ENCODE measurements around the gene CARM1. TPM values are rescaled to one million over a fixed set of nuclear protein-coding genes. Genes with fewer than 3 reads are reported as not detected.

Gene CARM1
- polyA plus RNA-seq, 1 donor from 2014 or later = 22.3 TPM

- H3K27ac ChIP-seq (ENCODE audit: low read length) = no peak overlapping the region
- H4K20me1 ChIP-seq (ENCODE audit: insufficient read depth) = no peaks in the 10 kb centered on the region
- no peaks in the 10 kb centered on the region for H3K79me2 ChIP-seq (replicated peaks; ENCODE audit: insufficient read depth, low read length)
- H3F3A ChIP-seq (ENCODE audit: insufficient read depth, low read length, poor library complexity, severe bottlenecking) = no peaks in the 10 kb centered on the region
- no peak overlapping the region for H3K4me3 ChIP-seq (ENCODE audit: low read length)
- H3K36me3 ChIP-seq (ENCODE audit: insufficient read depth, low read length) = no peaks in the 10 kb centered on the region
- TF ChIP-seq SMC3 (conservative IDR thresholded peaks at IDR 0.05; ENCODE audit: poor library complexity) (no peak), RAD21 (conservative IDR thresholded peaks at IDR 0.05) (no peak), EP300 (conservative IDR thresholded peaks at IDR 0.05; ENCODE audit: poor library complexity, severe bottlenecking) (no peak), TAF1 (IDR thresholded peaks at IDR 0.05; ENCODE audit: low read depth) (no peak), POLR2AphosphoS5 (IDR thresholded peaks at IDR 0.05) (no peak), REST (IDR thresholded peaks at IDR 0.05; ENCODE audit: borderline replicate concordance) (no peak), MXI1 (conservative IDR thresholded peaks at IDR 0.05; ENCODE audit: poor library complexity, severe bottlenecking) (no peak), CTCF (IDR thresholded peaks at IDR 0.05; ENCODE audit: poor library complexity, severe bottlenecking) (no peak)
- H2AFZ ChIP-seq (ENCODE audit: low read depth, low read length) = no peak overlapping the region
- no peaks in the 10 kb centered on the region for H3K27me3 ChIP-seq (ENCODE audit: insufficient read depth, low read depth, low read length)
- no peaks in the 10 kb centered on the region for H3K9me2 ChIP-seq (ENCODE audit: insufficient read depth, low read length)
- no peak overlapping the region for H3K4me2 ChIP-seq (ENCODE audit: low read length)
- H3K9ac ChIP-seq (ENCODE audit: low read length) = no peak overlapping the region
- no peaks in the 10 kb centered on the region for H3K9me3 ChIP-seq (ENCODE audit: low read length)
Measured at GRCh38 chr19:10945264-10945663, 73.9 kb downstream of the CARM1 start.

DNA sequence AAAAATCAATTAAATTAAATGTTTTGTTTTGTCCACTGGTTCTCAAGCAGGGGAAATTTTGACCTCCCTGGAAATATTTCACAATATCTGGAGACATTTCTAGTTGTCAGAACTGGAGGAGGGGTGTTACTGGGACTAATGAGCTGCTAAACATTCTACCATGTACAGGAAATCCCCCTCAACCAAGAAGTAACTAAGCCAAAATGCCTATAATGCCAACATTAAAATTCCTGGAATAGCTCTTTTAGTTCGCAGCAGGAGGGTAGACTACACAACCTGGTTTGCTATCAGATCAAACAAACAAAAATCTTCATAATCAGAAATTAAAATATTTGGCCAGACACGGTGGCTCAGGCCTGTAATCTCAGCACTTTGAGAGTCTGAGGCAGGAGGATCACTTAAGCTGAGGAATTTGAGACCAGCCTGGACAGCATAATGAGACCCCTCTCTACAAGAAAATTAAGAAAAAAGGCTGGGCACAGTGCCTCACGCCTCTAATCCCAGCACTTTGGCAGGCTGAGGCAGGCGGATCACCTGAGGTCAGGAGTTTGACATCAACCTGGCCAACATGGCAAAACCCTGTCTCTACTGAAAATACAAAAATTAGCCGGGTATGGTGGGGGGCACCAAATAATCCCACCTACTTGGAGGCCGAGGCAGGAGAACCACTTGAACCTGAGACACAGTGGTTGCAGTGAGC is 75.8 kb downstream of the CARM1 start:
- Histone ChIP-seq H3K4me3 (ENCODE audit: low read length) (no peak overlapping the region), H3K79me2 (replicated peaks; ENCODE audit: insufficient read depth, low read length) (no peaks in the 10 kb centered on the region), H4K20me1 (ENCODE audit: insufficient read depth) (no peaks in the 10 kb centered on the region), H3K4me2 (ENCODE audit: low read length) (no peak overlapping the region), H3K27me3 (ENCODE audit: insufficient read depth, low read depth, low read length) (no peaks in the 10 kb centered on the region), H3K36me3 (ENCODE audit: insufficient read depth, low read length) (no peaks in the 10 kb centered on the region), H3K27ac (ENCODE audit: low read length) (no peak overlapping the region), H3K9ac (ENCODE audit: low read length) (no peak overlapping the region), H3K9me3 (ENCODE audit: low read length) (no peaks in the 10 kb centered on the region), H2AFZ (ENCODE audit: low read depth, low read length) (no peak overlapping the region), H3K9me2 (ENCODE audit: insufficient read depth, low read length) (no peaks in the 10 kb centered on the region), H3F3A (ENCODE audit: insufficient read depth, low read length, poor library complexity, severe bottlenecking) (no peaks in the 10 kb centered on the region)
- TF ChIP-seq RAD21 (conservative IDR thresholded peaks at IDR 0.05) (no peak), CTCF (IDR thresholded peaks at IDR 0.05; ENCODE audit: poor library complexity, severe bottlenecking) (no peak), REST (IDR thresholded peaks at IDR 0.05; ENCODE audit: borderline replicate concordance) (no peak), TAF1 (IDR thresholded peaks at IDR 0.05; ENCODE audit: low read depth) (no peak), POLR2AphosphoS5 (IDR thresholded peaks at IDR 0.05) (no peak), EP300 (conservative IDR thresholded peaks at IDR 0.05; ENCODE audit: poor library complexity, severe bottlenecking) (no peak), MXI1 (conservative IDR thresholded peaks at IDR 0.05; ENCODE audit: poor library complexity, severe bottlenecking) (no peak), EZH2 (IDR thresholded peaks at IDR 0.05; ENCODE audit: borderline replicate concordance, insufficient read depth, low read length, poor library complexity, severe bottlenecking) (no peak), SMC3 (conservative IDR thresholded peaks at IDR 0.05; ENCODE audit: poor library complexity) (no peak)

Data from neural cell (in vitro differentiated cells).